IPS-18c (cell line): ENCODE results near the gene LCN12.
A peak's percentile ranks its signal among the peaks of the same experiment; 100 is the strongest.

Experiments
- H3K4me3 ChIP-seq: 2 replicates; pipeline ENCODE4 v1.7.0; 2013; ENCODE audit warnings: low read depth, mild to moderate bottlenecking, low read length, moderate library complexity; ENCODE audit not compliant: insufficient read depth
- H3K9me3 ChIP-seq: one replicate; pipeline ENCODE4 v1.6.1; 2013; ENCODE audit warnings: mild to moderate bottlenecking, low read length, moderate library complexity; ENCODE audit not compliant: control insufficient read depth, insufficient read depth

Gene LCN12

GRCh38 chr9:136950656-136951276 is 1.3 kb upstream of the LCN12 start:
- Histone ChIP-seq H3K4me3 (peak overlapping the region; percentile 71), H3K9me3 (no peaks in the 10 kb centered on the region)

- no peaks in the 10 kb centered on the region for H3K9me3 ChIP-seq
- H3K4me3 ChIP-seq, result no peak overlapping the region
These were observed 313 bp downstream of the LCN12 start for GRCh38 chr9:136952321-136952850.

DNA sequence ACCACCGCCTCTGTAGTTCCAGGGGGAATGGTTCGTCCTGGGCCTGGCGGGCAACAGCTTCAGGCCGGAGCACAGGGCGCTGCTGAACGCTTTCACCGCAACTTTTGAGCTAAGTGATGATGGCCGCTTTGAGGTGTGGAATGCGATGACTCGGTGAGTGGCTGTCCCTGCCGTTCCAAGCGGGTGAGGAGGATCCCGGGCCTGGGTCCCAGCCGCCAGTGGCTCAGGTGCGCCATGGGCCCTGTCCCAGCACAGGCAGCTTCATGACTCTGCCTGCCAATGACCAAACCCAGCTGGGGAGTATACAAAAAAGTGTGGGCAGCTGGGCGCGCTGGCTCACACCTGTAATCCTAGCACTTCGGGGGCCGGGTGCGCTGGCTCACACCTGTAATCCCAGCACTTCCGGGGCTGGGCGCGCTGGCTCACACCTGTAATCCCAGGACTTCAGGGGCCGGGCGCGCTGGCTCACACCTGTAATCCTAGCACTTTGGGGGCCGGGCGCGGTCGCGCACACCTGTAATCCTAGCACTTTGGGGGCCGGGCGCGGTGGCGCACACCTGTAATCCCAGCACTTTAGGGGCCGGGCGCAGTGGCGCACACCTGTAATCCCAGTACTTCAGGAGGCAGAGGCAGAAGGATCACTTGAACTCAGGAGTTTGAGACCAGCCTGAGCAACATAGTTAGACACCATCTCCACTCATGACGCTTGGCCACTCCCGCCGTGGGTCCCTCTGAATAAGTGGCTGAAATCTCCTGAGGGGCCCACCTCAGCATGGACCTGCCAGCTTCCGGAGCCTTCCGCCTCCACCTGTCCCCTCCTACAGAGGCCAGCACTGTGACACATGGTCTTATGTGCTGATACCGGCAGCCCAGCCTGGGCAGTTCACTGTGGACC is 1.1 kb downstream of the LCN12 start:
- H3K4me3 ChIP-seq, result no peak overlapping the region
- H3K9me3 ChIP-seq, result no peaks in the 10 kb centered on the region

DNA sequence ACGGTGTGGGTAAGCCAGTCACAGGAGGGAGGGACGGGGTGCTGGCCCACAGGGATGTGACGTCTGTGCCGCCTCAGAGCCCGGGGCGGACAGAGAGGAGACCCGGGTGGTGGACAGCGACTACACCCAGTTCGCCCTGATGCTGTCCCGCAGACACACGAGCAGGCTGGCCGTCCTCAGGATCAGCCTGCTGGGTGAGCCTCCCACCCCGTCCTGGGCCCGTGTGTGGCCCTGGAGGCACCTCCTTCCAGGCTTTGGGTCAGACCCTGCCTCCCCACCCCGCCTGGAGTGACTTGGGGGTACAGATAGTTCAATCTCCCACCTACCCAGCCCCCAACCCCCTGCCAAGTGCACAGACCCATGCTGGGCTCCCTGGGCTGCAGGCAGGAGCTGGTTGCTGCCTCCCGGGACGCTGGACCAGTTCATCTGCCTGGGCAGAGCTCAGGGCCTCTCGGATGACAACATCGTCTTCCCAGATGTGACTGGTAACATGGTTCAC is 1.7 kb downstream of the LCN12 start:
- H3K4me3 ChIP-seq, result no peak overlapping the region
- H3K9me3 ChIP-seq, result no peaks in the 10 kb centered on the region

- H3K4me3 ChIP-seq, result no peak overlapping the region
These were observed 2.4 kb downstream of the LCN12 start for GRCh38 chr9:136954270-136955083.

GRCh38 chr9:136955202-136955942 is 3.3 kb downstream of the LCN12 start:
- no peak overlapping the region for H3K4me3 ChIP-seq
- no peaks in the 10 kb centered on the region for H3K9me3 ChIP-seq

More at GRCh38 chr9:136954270-136955083, 2.4 kb downstream of the LCN12 start:
- no peaks in the 10 kb centered on the region for H3K9me3 ChIP-seq

GRCh38 chr9:136955943-136956335 is 3.9 kb downstream of the LCN12 start:
- Histone ChIP-seq H3K9me3 (no peaks in the 10 kb centered on the region), H3K4me3 (no peak overlapping the region)

- H3K9me3 ChIP-seq, result no peaks in the 10 kb centered on the region
These were observed 4.5 kb downstream of the LCN12 start for GRCh38 chr9:136956604-136957003.

DNA sequence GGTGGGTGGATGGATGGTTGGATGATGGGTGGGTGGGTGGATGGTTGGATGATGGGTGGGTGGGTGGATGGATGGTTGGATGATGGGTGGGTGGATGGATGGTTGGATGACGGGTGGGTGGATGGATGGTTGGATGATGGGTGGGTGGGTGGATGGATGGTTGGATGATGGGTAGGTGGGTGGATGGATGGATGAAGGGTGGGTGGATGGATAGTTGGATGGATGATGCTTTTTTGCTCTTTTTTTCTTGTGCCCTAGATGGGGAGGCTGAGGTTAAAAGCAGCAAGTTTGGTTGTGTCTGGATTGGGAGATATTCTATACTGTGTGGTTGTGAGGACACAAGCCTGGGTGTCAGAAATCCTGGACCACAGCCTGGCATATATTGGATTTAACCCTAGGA is 5.4 kb downstream of the LCN12 start:
- Histone ChIP-seq H3K9me3 (no peaks in the 10 kb centered on the region), H3K4me3 (no peak overlapping the region)

More at GRCh38 chr9:136956604-136957003, 4.5 kb downstream of the LCN12 start:
- no peak overlapping the region for H3K4me3 ChIP-seq

DNA sequence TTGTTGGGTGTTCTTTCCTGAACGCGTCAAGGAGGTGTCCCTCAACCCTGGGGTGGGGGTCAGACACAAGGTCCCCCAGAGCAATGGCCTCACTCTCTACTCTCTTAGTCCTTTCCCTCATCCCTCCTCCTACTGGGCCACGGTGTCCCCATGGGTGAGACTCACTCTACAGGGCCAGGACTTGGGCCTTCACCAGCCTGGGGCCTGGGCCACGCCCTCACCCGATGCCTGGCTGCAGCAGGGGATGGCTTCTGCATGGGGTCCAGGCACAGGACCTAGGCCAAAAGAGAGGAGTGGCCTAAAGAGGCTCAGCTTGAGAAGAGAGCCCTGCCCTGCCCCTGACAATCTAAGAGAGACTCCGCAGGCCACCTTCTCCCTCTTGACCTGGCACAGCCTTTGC is 5.8 kb downstream of the LCN12 start:
- Histone ChIP-seq H3K9me3 (no peaks in the 10 kb centered on the region), H3K4me3 (no peak overlapping the region)

DNA sequence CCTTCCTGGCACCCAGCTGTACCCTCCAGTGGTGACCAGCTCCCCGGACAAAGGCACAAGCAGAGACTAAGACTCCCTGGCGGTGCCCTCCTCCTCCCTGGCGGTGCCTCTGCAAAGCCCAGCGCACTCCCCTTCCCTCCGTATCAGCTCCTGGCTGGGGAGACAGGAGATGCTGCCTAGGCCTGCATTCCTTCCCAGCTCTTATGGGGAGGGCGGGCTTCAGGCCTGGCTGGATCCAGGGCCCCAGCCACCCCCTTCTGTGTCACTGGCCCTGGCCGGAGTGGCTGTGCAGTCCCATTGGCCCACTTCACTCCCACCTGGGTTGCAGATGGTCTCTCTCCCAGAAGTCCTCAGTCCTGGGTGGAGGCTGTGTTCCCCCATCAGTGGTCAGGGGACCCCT is 6.4 kb downstream of the LCN12 start:
- Histone ChIP-seq H3K9me3 (no peaks in the 10 kb centered on the region), H3K4me3 (no peak overlapping the region)

- no peaks in the 10 kb centered on the region for H3K9me3 ChIP-seq
These were observed 7.1 kb downstream of the LCN12 start for GRCh38 chr9:136958898-136959850.

GRCh38 chr9:136960212-136960937 is 8.3 kb downstream of the LCN12 start:
- Histone ChIP-seq H3K4me3 (no peak overlapping the region), H3K9me3 (no peaks in the 10 kb centered on the region)

More at GRCh38 chr9:136958898-136959850, 7.1 kb downstream of the LCN12 start:
- H3K4me3 ChIP-seq, result no peak overlapping the region

DNA sequence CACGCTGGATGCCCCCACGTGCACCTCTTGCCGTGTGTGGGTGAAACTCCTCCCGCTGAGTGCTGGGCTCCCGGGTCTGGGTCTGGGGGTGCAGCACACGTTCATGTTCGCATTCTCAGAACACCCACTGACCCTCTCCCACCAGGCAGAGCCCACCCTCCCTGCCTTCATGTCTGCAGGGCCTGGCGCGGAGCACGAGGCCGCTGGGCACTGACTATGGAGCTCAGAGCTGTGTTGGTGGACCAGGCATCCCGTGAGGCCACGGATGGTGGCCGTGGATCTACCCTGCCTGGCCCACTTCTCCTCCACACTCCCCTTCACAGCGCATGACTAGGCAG is 8.8 kb downstream of the LCN12 start:
- H3K9me3 ChIP-seq, result no peaks in the 10 kb centered on the region

More for the DNA sequence above, 8.8 kb downstream of the LCN12 start:
- no peak overlapping the region for H3K4me3 ChIP-seq
